HG02884 (cell line): ENCODE results near the gene DCAF12L2.
"Not testable (repeated sequence)": the region's sequence is repeated elsewhere in the genome, so short reads cannot be mapped to it uniquely, and the experiment has no call there.

Experiments
- ATAC-seq: cut with Tn5 transposase; IDR thresholded peaks from one replicate; pipeline ENCODE4 v1.9.1; 2021; ENCODE audit warnings: mild to moderate bottlenecking, moderate library complexity; ENCODE audit not compliant: unreplicated experiment

The DCAF12L2 gene

DNA sequence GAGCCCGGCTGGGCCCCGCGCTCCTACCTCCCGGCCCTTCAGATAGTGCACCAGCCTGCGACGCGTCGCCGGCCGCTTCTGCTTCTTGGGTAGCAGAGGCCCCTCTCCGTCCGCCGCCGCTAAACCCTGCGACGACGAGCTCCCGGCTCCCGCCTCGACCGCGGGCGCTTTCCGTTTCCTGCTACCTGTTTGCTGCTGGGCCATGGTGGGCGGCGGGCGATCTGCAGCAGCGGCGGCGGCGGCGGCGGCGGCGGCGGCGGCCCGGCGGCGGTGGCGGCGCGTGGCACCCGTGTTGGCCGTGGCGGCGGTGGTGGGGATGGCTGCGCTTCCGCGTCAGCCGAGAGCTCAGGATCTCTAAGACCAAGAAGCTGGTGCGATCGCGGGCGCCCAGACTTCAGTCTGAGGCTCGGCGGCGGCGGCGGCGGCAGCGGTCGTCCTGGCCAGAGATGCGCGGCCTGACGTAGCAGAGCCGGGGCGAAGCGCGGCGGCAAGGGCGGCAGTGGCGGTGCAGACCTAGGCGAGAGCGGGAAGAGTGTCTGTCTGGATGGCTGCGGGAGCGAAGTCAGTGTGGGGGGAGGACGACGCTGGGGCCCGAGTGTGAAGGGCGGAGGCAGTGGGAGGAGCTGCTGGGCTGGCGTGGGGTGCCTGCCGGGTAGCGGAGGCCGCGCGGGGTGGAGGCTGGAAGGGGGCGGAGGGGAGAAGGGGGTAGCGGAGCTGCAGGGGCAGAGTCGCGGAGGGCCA, at the start of gene DCAF12L2:
TSS of gene DCAF12L2 (minus strand) at position 569 of the 741 bp plus-strand sequence. CDS start at position 204, 365 bp downstream.
- ATAC-seq, result no peak

GRCh38 chrX:126190888-126191287, 24.8 kb upstream of the DCAF12L2 start:
- ATAC-seq, result not testable (repeated sequence)

- no peak for ATAC-seq
These were observed 11.2 kb upstream of the DCAF12L2 start for GRCh38 chrX:126177133-126177840.

DNA sequence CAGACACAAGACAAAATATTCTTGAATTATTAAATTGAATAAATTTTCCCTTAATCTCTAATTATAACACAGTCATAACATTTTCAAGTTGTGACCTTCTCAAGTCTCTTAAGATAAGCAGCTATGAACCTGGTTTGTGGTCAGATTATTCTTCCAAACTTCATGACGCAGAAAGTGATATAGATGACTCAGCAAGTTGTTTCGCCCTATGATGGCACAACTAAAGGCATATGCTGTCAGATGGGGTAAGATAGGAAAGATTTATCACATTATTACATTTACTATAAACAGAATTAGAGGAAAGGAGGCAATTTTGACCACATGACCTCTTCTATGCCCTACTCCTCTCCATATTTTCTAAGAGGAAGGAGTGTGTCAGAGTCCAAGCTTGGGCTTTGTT, 4.6 kb upstream of the DCAF12L2 start:
- no peak for ATAC-seq

DNA sequence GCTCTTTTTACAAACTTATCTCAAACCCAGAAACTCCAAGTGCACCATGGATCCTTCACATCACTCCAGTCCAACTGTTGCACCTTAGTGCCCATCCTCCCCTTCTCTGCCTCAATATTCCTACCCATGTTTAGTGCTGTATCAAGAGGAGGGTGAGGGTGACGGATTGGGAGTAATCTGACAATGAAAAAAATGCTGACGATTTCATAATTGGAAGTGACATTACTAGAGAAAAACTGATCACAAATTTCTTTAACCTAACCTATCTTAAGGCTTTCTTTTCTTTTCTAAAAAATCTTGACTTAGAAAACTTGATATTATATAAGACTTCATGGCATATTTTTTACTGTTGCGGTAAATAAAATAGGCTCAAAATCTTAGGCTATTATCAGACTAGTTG, 1.5 kb upstream of the DCAF12L2 start:
- ATAC-seq, result no peak

DNA sequence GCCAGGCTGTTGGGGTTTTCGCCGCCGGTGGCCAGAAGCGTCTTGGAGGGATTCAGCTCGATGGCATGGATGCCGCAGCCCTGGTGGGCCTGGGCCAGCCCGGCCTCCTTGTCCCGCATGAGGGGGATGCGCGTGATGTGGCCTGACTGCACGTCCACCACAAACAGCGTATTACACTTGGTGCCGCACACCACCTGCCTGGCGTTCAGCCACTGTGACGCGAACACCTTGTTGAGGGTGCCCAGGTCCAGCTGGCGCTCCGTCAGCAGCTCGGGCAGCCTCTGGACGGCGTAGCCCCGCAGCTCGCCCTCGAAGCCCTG, 728 bp downstream of the DCAF12L2 start:
- ATAC-seq, result no peak

- no peak for ATAC-seq
These were observed 1.2 kb downstream of the DCAF12L2 start for GRCh38 chrX:126164689-126165400.

- ATAC-seq, result no peak
These were observed 1.9 kb downstream of the DCAF12L2 start for GRCh38 chrX:126164226-126164625.

- no peak for ATAC-seq
These were observed 25.1 kb downstream of the DCAF12L2 start for GRCh38 chrX:126141014-126141413.

- ATAC-seq, result no peak
These were observed 28.2 kb downstream of the DCAF12L2 start for GRCh38 chrX:126137899-126138298.

GRCh38 chrX:126124721-126125120, 41.4 kb downstream of the DCAF12L2 start:
- ATAC-seq, result no peak
